GM06990 (cell line): ENCODE measurements around the gene APBB2.

ENCODE experiments used
- DNase-seq: peaks from one replicate; pipeline ENCODE4 v3.0.0-alpha.2; 2011; ENCODE audit not compliant: insufficient read length; ENCODE audit errors: extremely low read depth
- H3K27me3 ChIP-seq: replicated peaks from 2 replicates; pipeline ENCODE4 v1.6.0; 2011; ENCODE audit warnings: low read length; ENCODE audit not compliant: control insufficient read depth, insufficient read depth
- H3K36me3 ChIP-seq: 2 replicates; pipeline ENCODE4 v1.5.1; 2011; ENCODE audit warnings: low read length; ENCODE audit not compliant: control insufficient read depth, insufficient read depth
- H3K4me3 ChIP-seq: replicated peaks from 2 replicates; pipeline ENCODE4 v1.5.1; 2011; ENCODE audit warnings: low read depth, mild to moderate bottlenecking, control low read depth, low read length
- CTCF ChIP-seq: IDR thresholded peaks from 2 replicates; pipeline ENCODE4 v1.5.1; 2011; ENCODE audit warnings: low read length, control low read depth, mild to moderate bottlenecking, inconsistent platforms; ENCODE audit not compliant: insufficient read depth, poor library complexity, severe bottlenecking

The APBB2 gene

GRCh38 chr4:41124916-41125548, 89.3 kb downstream of the APBB2 start:
- Histone ChIP-seq H3K36me3 (no peaks in the 10 kb centered on the region), H3K27me3 (no peaks in the 10 kb centered on the region), H3K4me3 (no peak overlapping the region)
- DNase-seq = no peak
- no peak for TF ChIP-seq CTCF

- H3K27me3 ChIP-seq = no peaks in the 10 kb centered on the region
- H3K4me3 ChIP-seq = no peak overlapping the region
- TF ChIP-seq CTCF = no peak
- no peaks in the 10 kb centered on the region for H3K36me3 ChIP-seq
- no peak for DNase-seq
Observed at GRCh38 chr4:41122775-41123174, 91.6 kb downstream of the APBB2 start.

GRCh38 chr4:41122309-41122708, 92.0 kb downstream of the APBB2 start:
- Histone ChIP-seq H3K36me3 (no peaks in the 10 kb centered on the region), H3K4me3 (no peak overlapping the region), H3K27me3 (no peaks in the 10 kb centered on the region)
- TF ChIP-seq CTCF = no peak
- no peak for DNase-seq

- Histone ChIP-seq H3K4me3 (no peak overlapping the region), H3K27me3 (no peaks in the 10 kb centered on the region), H3K36me3 (no peaks in the 10 kb centered on the region)
- DNase-seq = no peak
- no peak for TF ChIP-seq CTCF
Observed at GRCh38 chr4:41121906-41122305, 92.4 kb downstream of the APBB2 start.

- TF ChIP-seq CTCF = no peak
- no peaks in the 10 kb centered on the region for H3K36me3 ChIP-seq
- H3K27me3 ChIP-seq = no peaks in the 10 kb centered on the region
- no peak overlapping the region for H3K4me3 ChIP-seq
- DNase-seq = no peak
Observed at GRCh38 chr4:41120297-41121217, 93.8 kb downstream of the APBB2 start.
